GM19099 (cell line): ENCODE data around the gene PTPN3.

Experiments used
- POLR2A ChIP-seq: IDR thresholded peaks from 3 replicates; pipeline ENCODE4 v1.6.1; 2011; ENCODE audit warnings: low read depth; ENCODE audit not compliant: insufficient read length; ENCODE audit errors: extremely low read depth

Gene PTPN3

GRCh38 chr9:109383356-109383755 lies 114.8 kb downstream of the PTPN3 start:
- TF ChIP-seq POLR2A, result no peak

GRCh38 chr9:109382585-109382984 lies 115.5 kb downstream of the PTPN3 start:
- no peak for TF ChIP-seq POLR2A

- no peak for TF ChIP-seq POLR2A
These were observed 115.9 kb downstream of the PTPN3 start for GRCh38 chr9:109382182-109382581.

GRCh38 chr9:109381011-109381729 lies 116.9 kb downstream of the PTPN3 start:
- no peak for TF ChIP-seq POLR2A

GRCh38 chr9:109379513-109379912 lies 118.6 kb downstream of the PTPN3 start:
- TF ChIP-seq POLR2A, result no peak

- TF ChIP-seq POLR2A, result no peak
These were observed 119.8 kb downstream of the PTPN3 start for GRCh38 chr9:109378316-109378715.

- no peak for TF ChIP-seq POLR2A
These were observed 125.9 kb downstream of the PTPN3 start for GRCh38 chr9:109372246-109372645.

GRCh38 chr9:109371374-109371773 lies 126.7 kb downstream of the PTPN3 start:
- TF ChIP-seq POLR2A, result no peak

- no peak for TF ChIP-seq POLR2A
These were observed 128.8 kb downstream of the PTPN3 start for GRCh38 chr9:109369285-109369684.

GRCh38 chr9:109360771-109361170 lies 137.3 kb downstream of the PTPN3 start:
- no peak for TF ChIP-seq POLR2A

GRCh38 chr9:109355564-109356297 lies 142.4 kb downstream of the PTPN3 start:
- TF ChIP-seq POLR2A, result no peak

GRCh38 chr9:109354190-109354589 lies 143.9 kb downstream of the PTPN3 start:
- TF ChIP-seq POLR2A, result no peak

GRCh38 chr9:109351032-109351431 lies 147.1 kb downstream of the PTPN3 start:
- TF ChIP-seq POLR2A, result no peak

- TF ChIP-seq POLR2A, result no peak
These were observed 148.7 kb downstream of the PTPN3 start for GRCh38 chr9:109349421-109349846.

- TF ChIP-seq POLR2A, result no peak
These were observed 151.2 kb downstream of the PTPN3 start for GRCh38 chr9:109346904-109347303.

GRCh38 chr9:109344866-109345265 lies 153.2 kb downstream of the PTPN3 start:
- TF ChIP-seq POLR2A, result no peak
